ENCODE measurements around the gene SETBP1. TPM values are rescaled to one million over a fixed set of nuclear protein-coding genes. Genes with fewer than 3 reads are reported as not detected.

Gene SETBP1
- total and polyA plus RNA-seq, 8 donors, result 19.7 to 27.5 (median 21.5) TPM

DNA sequence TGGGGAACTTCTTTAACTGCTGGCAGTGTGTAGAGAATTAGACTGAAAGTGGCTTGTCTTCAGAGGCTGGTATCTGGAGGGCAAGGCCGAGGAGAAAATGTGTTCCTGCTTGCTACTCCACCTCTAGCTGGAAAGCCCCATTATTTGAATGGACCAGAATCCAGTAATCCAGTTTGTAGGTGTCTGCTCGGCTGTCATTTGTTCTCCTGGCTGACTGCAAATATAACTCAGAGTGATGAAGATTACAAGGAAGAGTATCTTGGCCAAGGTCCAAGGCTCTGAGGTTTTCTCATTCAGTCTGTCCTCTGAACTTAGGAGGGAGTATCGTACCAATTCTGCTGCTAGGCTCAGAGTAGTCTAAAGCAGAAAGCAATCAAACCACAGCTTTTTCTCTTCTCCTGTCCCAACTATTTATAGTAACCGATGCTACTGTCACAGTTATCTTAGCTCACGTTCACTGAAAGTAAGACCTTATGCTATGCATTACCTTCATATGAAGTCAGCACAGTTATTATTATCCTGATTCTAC, 228.6 kb downstream of the SETBP1 start:
- no peak for ATAC-seq
- DNase-seq, result no peak
- Histone ChIP-seq H3K27ac (no peak overlapping the region), H3K4me1 (peaks cover 0 to 5% of the 10 kb centered on the region in 2 donors), H3K27me3 (no peaks in the 10 kb centered on the region), H3K4me3 (no peak overlapping the region), H3K36me3 (no peaks in the 10 kb centered on the region), H3K9me3 (no peaks in the 10 kb centered on the region)
- TF ChIP-seq, protein P1, sequence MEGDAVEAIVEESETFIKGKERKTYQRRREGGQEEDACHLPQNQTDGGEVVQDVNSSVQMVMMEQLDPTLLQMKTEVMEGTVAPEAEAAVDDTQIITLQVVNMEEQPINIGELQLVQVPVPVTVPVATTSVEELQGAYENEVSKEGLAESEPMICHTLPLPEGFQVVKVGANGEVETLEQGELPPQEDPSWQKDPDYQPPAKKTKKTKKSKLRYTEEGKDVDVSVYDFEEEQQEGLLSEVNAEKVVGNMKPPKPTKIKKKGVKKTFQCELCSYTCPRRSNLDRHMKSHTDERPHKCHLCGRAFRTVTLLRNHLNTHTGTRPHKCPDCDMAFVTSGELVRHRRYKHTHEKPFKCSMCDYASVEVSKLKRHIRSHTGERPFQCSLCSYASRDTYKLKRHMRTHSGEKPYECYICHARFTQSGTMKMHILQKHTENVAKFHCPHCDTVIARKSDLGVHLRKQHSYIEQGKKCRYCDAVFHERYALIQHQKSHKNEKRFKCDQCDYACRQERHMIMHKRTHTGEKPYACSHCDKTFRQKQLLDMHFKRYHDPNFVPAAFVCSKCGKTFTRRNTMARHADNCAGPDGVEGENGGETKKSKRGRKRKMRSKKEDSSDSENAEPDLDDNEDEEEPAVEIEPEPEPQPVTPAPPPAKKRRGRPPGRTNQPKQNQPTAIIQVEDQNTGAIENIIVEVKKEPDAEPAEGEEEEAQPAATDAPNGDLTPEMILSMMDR (IDR thresholded peaks at IDR 0.05), result no peak
- intact Hi-C loops (cut with DNase I), result no loop called here

- peaks cover 0 to 5% of the 10 kb centered on the region in 2 donors for H3K4me1 ChIP-seq
- H3K4me3 ChIP-seq, result no peak overlapping the region
- no peak overlapping the region for H3K27ac ChIP-seq
- no peaks in the 10 kb centered on the region for H3K9me3 ChIP-seq
- TF ChIP-seq, protein P1 (IDR thresholded peaks at IDR 0.05), result no peak
- no peak for ATAC-seq
- intact Hi-C loops (cut with DNase I), result no loop called here
- no peaks in the 10 kb centered on the region for H3K36me3 ChIP-seq
- no peak for DNase-seq
- no peaks in the 10 kb centered on the region for H3K27me3 ChIP-seq
These were observed 230.6 kb downstream of the SETBP1 start for GRCh38 chr18:44911260-44911659.

DNA sequence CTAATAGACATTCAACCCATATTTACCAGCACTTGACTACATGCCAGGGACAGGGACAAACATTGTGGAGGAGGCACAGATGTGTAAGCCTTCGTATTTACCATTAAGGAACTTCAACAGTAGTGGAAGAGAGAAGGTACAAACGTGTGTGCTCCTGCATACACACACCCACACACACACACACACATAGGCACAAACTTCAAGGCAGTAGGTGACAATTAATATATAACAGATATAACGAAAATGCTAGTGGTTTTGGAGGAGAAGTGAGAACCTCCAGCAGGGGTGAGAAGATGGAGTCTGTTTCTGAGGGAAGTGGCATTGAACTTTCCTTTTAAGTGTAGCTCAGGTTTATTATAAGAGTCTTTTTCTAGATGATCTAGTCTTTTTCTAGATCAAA, 231.1 kb downstream of the SETBP1 start:
- H3K9me3 ChIP-seq, result no peaks in the 10 kb centered on the region
- H3K27ac ChIP-seq, result no peak overlapping the region
- no peaks in the 10 kb centered on the region for H3K36me3 ChIP-seq
- no peaks in the 10 kb centered on the region for H3K27me3 ChIP-seq
- TF ChIP-seq, protein P1 (IDR thresholded peaks at IDR 0.05), result no peak
- intact Hi-C loops (cut with DNase I), result no loop called here
- ATAC-seq, result no peak
- DNase-seq, result no peak
- H3K4me1 ChIP-seq, result peaks cover 4 to 5% of the 10 kb centered on the region in 2 donors
- H3K4me3 ChIP-seq, result no peak overlapping the region

DNA sequence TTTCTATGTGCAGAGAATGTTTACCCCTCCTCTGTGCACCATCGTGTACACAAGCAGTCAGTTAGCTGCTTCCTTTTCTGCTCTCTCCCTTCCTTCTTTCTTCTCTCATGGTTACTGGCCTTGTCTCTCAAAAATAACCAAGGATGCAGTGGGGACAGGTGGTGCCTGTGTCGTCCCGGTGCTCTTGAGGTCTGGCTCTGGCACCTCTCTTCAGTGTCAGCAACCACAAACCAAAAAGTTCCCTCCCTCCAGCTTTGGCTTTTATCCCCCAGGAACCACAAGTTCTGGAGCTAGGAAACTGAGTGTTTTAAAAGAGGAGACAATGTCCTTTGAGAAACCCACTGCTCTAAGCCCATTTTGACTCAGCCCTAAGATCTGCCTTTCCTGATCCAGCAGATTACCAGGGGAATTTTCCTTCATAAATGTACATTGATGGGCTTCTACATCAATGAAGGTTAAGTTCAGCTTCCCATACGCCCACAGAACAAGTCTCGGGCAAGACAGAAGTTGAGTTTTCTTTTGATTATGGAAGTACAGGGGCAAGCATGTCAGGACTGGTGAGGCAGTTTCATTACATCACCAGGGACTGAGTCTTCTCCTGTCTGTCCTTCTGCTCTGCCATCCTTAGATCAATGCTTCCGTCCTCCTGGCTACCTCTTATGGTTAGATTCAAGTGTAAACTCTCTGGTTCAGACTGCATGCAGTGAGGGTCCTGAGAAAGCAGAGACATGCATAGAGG, 232.2 kb downstream of the SETBP1 start:
- Histone ChIP-seq H3K4me1 (peaks cover 7 to 9% of the 10 kb centered on the region in 2 donors), H3K9me3 (no peaks in the 10 kb centered on the region), H3K36me3 (no peaks in the 10 kb centered on the region), H3K4me3 (no peak overlapping the region), H3K27me3 (no peaks in the 10 kb centered on the region), H3K27ac (no peak overlapping the region)
- no peak for DNase-seq
- TF ChIP-seq, protein P1 (IDR thresholded peaks at IDR 0.05), result no peak
- intact Hi-C loops (cut with DNase I), result no loop called here
- no peak for ATAC-seq

DNA sequence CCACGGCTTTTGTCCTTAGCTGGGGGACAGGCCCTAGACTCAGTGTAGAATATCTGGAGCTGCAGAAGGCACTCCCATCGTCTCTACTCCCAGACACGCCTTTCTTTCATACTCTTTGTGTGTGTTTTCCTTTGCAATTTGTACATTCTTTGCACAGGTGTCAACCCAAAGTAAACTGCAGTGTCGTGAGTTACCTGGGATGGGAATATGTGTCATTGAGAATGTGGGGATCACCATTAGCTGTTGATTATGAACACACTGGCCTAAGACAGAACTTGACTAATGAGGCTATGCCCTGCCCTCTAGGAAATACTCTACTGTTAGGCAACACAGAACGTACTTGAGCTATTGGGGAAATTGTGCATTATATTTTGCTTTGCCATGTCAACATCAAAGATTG, 233.3 kb downstream of the SETBP1 start:
- DNase-seq (no peak), ATAC-seq (no peak)
- no peak overlapping the region for H3K4me3 ChIP-seq
- H3K27ac ChIP-seq, result no peak overlapping the region
- intact Hi-C loops (cut with DNase I), result no loop called here
- peaks cover 7 to 8% of the 10 kb centered on the region in 2 donors for H3K4me1 ChIP-seq
- no peaks in the 10 kb centered on the region for H3K9me3 ChIP-seq
- no peaks in the 10 kb centered on the region for H3K27me3 ChIP-seq
- H3K36me3 ChIP-seq, result no peaks in the 10 kb centered on the region
- TF ChIP-seq, protein P1 (IDR thresholded peaks at IDR 0.05), result no peak

All from left lung (tissue), 10 donors.